ENCODE measurements around the gene GLS. TPM values are rescaled to one million over a fixed set of nuclear protein-coding genes. Genes with fewer than 3 reads are reported as not detected.
"Not testable (repeated sequence)": the region's sequence is repeated elsewhere in the genome, so short reads cannot be mapped to it uniquely, and the experiment has no call there.

GLS gene
- total RNA-seq, 4 donors from 2014 or later = 85.4 to 219 (median 117) TPM

- no peak for TF ChIP-seq CTCF (IDR thresholded peaks at IDR 0.05)
- TF ChIP-seq POLR2AphosphoS5 (IDR thresholded peaks at IDR 0.05) = no peak
- TF ChIP-seq POLR2A (IDR thresholded peaks at IDR 0.05) = no peak
- TF ChIP-seq EP300 (IDR thresholded peaks at IDR 0.05) = no peak
- H3K27me3 ChIP-seq = no peaks in the 10 kb centered on the region
- WGBS, 2 donors (ENCODE audit: low coverage in 1 of 2) = no CpG with 5 or more reads among the region's 60 CpGs
- no peaks in the 10 kb centered on the region for H3K36me3 ChIP-seq
- H3K27ac ChIP-seq = peak overlapping the region; percentile 90 to 96 (median 92)
- ATAC-seq = peak; percentile 5
- peak overlapping the region; percentile 89 to 96 for H3K4me3 ChIP-seq
- H3K9me3 ChIP-seq = no peaks in the 10 kb centered on the region
- H3K4me1 ChIP-seq = peaks cover 3 to 42% (median 9%) of the 10 kb centered on the region in 3 donors
Observed at GRCh38 chr2:190881084-190881597, 520 bp downstream of the GLS start.

GRCh38 chr2:190881598-190882410 lies 1.2 kb downstream of the GLS start:
- Histone ChIP-seq H3K4me1 (peaks cover 3 to 49% (median 9%) of the 10 kb centered on the region in 3 donors), H3K9me3 (no peaks in the 10 kb centered on the region), H3K27me3 (no peaks in the 10 kb centered on the region), H3K4me3 (peak overlapping the region; percentile 89 to 96), H3K27ac (peak overlapping the region; percentile 90 to 96 (median 92)), H3K36me3 (no peaks in the 10 kb centered on the region)
- TF ChIP-seq POLR2AphosphoS5 (IDR thresholded peaks at IDR 0.05) = peak; percentile 47
- TF ChIP-seq POLR2A (IDR thresholded peaks at IDR 0.05) = peak; percentile 34 to 40
- TF ChIP-seq EP300 (IDR thresholded peaks at IDR 0.05) = no peak
- peak; percentile 26 for ATAC-seq
- 0% methylated on average over 7 to 8 of the region's 46 CpGs for WGBS, 2 donors (ENCODE audit: low coverage in 1 of 2)

- 7 to 11% methylated on average over 5 of the region's 5 CpGs for WGBS, 2 donors (ENCODE audit: low coverage in 1 of 2)
- TF ChIP-seq CTCF (IDR thresholded peaks at IDR 0.05) = no peak
- no peak for TF ChIP-seq POLR2AphosphoS5 (IDR thresholded peaks at IDR 0.05)
- TF ChIP-seq POLR2A (IDR thresholded peaks at IDR 0.05) = no peak
- no peak for TF ChIP-seq EP300 (IDR thresholded peaks at IDR 0.05)
- Histone ChIP-seq H3K27me3 (no peaks in the 10 kb centered on the region), H3K4me1 (peaks cover 7 to 55% (median 10%) of the 10 kb centered on the region in 3 donors), H3K27ac (peak overlapping the region; percentile 90 to 96 (median 92)), H3K4me3 (peak overlapping the region; percentile 89 to 96), H3K36me3 (no peaks in the 10 kb centered on the region), H3K9me3 (no peaks in the 10 kb centered on the region)
- ATAC-seq = no peak
Observed at GRCh38 chr2:190882411-190882766, 1.8 kb downstream of the GLS start.

- whole genome bisulfite sequencing, 2 donors (ENCODE audit: low coverage in 1 of 2) = 10 to 18% methylated on average over 4 of the region's 4 CpGs
- no peaks in the 10 kb centered on the region for H3K27me3 ChIP-seq
- no peaks in the 10 kb centered on the region for H3K36me3 ChIP-seq
- H3K4me1 ChIP-seq = peaks cover 7 to 61% (median 15%) of the 10 kb centered on the region in 3 donors
- TF ChIP-seq EP300 (IDR thresholded peaks at IDR 0.05) (no peak), CTCF (IDR thresholded peaks at IDR 0.05) (no peak), POLR2AphosphoS5 (IDR thresholded peaks at IDR 0.05) (no peak), POLR2A (IDR thresholded peaks at IDR 0.05) (no peak)
- no peaks in the 10 kb centered on the region for H3K9me3 ChIP-seq
- H3K4me3 ChIP-seq = peak overlapping the region; percentile 89 to 96
- no peak for ATAC-seq
- peak overlapping the region; percentile 90 to 96 (median 92) for H3K27ac ChIP-seq
Observed at GRCh38 chr2:190882856-190883582, 2.4 kb downstream of the GLS start.

GRCh38 chr2:190885844-190886243 lies 5.2 kb downstream of the GLS start:
- whole genome bisulfite sequencing, 2 donors (ENCODE audit: low coverage in 1 of 2) = 88 to 100% methylated on average over 6 of the region's 6 CpGs
- not testable (repeated sequence) for H3K4me3 ChIP-seq, ATAC-seq

More at GRCh38 chr2:190885844-190886243, 5.2 kb downstream of the GLS start:
- peak overlapping the region in 1 of 4 donors; percentile 56 for H3K27ac ChIP-seq
- H3K27me3 ChIP-seq, H3K9me3 ChIP-seq, H3K36me3 ChIP-seq: not testable (repeated sequence)
- H3K4me1 ChIP-seq = peaks cover 12 to 82% (median 19%) of the 10 kb centered on the region in 3 donors
